ENCODE data around the gene LONP2.
A peak's percentile ranks its signal among the peaks of the same experiment; 100 is the strongest.
"Not testable (repeated sequence)": the region's sequence is repeated elsewhere in the genome, so short reads cannot be mapped to it uniquely, and the experiment has no call there.

Gene LONP2

GRCh38 chr16:48340054-48340453 lies 96.0 kb downstream of the LONP2 start:
- DNase-seq, result no peak

DNA sequence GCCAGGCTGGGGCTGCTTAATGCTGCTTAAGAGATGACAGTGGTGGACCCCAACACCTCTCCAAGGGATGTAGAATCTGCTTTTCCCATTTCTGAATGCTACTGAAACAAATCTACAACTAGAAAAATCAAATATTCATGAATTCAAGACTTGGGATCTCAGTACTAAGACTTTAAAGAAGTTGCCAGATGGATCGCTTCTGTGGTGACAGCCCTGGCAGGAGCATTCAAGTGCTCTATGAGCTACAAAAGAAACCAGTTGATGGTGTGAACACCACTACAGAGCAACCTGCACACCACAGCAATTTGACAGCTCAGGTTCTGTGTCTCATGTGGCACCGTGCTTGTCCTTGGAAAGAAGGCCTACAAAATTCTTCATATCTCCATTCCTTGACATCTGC lies 98.5 kb downstream of the LONP2 start:
- no peak for DNase-seq

DNA sequence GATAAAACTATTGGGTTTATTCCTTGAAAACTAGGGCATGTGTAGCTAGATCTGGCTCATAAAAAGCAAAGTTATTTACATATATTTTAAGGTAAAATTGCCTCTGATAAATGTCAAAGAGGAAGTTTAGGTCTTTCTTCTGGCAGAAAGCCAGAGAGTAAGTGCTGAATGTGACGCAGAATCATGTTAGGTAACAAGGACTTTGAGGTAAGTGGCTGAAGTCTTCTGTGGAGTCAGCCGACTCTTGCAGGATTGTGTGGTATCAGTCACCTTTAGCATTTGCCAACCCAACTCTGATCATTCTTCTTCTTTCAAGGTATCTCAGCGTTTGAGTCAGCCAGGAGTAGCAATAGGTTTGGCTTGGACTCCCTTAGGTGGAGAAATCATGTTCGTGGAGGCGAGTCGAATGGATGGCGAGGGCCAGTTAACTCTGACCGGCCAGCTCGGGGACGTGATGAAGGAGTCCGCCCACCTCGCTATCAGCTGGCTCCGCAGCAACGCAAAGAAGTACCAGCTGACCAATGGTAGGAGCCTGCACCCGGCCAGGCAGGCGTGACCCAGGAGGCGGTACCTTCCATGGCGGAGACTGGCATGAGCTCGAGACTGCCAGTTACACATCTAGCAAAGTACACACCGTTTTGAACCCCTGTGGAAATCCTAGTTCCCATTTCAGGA lies 103.2 kb downstream of the LONP2 start:
- no peak for DNase-seq

GRCh38 chr16:48347980-48348379 lies 103.9 kb downstream of the LONP2 start:
- no peak for DNase-seq

GRCh38 chr16:48350736-48351135 lies 106.6 kb downstream of the LONP2 start:
- peak; percentile 64 for DNase-seq

- DNase-seq, result no peak
Measured at GRCh38 chr16:48352648-48353390, 108.7 kb downstream of the LONP2 start.

DNA sequence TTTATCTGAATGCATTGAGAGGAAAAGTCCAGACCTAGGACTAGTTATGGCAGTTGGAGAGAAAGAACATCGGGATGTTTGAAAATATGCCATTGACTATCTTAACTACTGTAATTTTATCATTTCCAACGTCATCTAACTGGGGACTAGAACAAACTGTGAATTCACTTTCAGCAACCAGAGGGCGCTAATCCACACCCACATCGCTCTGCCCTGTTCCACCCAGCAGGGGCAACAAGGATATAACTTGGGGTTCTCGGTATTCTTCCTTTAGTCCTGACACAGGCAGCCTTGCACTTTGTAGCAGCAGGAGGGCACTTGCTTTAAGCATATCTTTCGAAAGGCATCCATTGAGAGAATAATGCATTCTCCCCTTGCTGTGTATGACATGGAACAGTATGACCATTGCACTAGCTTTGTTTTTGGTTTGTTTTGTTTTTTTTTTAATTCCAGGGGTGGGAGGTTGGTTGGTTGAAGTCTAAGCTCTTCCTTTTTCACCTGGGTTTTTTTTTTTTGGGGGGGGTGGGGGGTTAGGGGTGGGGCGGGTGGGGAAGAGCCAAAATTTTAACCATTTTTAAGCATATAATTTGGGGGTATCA lies 109.6 kb downstream of the LONP2 start:
- DNase-seq, result peak; percentile 77

DNA sequence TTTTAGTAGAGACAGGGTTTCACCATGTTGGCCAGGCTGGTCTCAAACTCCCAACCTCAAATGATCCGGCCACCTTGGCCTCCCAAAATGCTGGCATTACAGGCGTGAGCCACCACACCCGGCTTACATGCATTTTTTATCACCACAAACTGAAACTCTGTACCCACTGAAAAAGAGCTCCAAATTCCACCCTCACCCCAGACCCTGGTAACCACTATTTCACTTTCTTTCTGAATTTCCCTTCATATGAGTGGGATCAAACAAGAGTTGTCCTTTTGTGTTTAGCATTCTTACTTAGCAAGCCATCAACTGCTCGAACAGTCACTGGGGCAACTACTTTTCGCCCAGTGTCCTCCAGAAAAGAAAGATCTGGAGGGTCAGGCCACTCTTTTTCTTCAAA lies 110.3 kb downstream of the LONP2 start:
- not testable (repeated sequence) for DNase-seq

GRCh38 chr16:48354877-48355855 lies 111.1 kb downstream of the LONP2 start:
- DNase-seq, result no peak

DNA sequence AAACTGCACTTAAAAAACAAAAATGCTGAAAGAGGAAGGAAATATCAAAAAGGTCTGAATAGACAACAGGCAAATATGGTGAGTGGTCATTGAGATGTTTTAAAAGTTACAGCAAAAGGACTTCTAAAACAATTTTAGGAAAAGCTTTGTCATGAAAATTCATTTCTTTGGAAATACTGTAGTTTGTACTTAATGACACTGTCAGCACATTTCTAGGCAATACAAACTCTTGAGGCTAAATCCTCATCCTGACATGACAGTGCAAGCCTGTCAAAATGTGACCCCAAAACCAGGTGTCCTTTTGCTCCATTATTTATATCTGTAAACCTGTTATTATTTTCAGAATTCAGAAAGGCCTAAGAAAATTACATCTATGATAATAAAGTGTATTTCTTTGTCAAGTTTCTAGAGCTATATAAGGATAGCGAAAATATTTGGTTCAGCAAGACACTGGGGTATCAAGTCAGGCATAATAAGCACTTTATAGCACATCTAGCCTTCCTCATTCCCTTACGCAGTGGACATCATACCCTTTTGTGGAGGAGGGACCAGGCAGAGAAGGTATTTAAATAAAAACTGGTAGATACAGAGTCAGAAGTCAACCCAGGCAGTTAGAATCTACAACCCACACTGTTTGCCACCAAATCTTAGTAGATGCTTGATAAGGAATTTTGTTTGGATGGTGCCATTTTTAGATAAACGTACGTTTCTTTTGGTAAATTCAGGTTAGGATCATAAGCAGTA lies 112.7 kb downstream of the LONP2 start:
- DNase-seq, result no peak

GRCh38 chr16:48358419-48358818 lies 114.3 kb downstream of the LONP2 start:
- no peak for DNase-seq

- no peak for DNase-seq
Measured at GRCh38 chr16:48359983-48360382, 115.9 kb downstream of the LONP2 start.

DNA sequence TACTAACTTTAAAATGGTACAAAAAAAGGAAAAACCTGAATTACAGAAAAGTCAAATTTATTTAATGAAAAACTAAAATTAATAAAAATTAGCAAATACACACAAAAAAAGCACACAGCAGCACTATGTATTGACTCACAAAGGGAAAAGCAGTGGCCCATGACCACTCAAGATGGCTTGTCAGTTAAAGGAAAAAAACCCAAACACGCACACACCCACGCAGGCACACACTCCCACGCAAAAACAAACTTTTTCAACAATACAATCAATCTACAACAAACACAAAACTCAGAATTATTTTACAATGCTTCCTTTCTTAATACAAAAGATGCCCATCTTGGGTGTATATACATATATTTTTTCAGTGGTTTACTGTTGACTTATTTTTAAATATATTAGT lies 116.9 kb downstream of the LONP2 start:
- no peak for DNase-seq

DNA sequence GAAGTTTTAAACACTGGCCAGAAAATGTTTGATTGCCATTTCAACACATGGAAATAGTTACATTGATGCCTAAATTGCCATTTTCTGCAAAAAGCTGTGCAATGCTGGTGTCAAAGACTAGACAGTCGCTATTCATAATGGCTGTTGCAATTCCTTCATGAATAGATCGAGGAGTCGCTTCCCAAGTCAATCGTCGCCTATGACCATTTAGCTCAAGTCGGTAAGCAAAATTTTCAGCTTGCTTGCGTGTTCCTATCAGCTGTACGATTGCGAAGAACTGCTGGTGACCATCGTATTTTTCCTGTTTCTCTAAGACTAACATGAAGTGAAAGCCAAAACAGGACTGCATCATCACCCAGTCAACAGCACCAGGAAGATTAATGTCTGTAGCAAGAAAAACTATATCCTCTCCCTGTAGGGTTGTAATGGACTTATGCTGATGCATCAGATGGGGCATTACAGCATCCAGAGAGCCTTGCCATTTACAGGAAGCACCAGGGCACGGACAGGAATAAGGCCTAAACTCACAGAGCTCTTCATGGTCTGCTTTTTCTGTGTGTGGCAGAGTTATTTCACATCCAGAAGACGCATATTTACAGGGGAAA lies 117.5 kb downstream of the LONP2 start:
- no peak for DNase-seq

GRCh38 chr16:48365025-48365600 lies 121.0 kb downstream of the LONP2 start:
- DNase-seq, result no peak

DNA sequence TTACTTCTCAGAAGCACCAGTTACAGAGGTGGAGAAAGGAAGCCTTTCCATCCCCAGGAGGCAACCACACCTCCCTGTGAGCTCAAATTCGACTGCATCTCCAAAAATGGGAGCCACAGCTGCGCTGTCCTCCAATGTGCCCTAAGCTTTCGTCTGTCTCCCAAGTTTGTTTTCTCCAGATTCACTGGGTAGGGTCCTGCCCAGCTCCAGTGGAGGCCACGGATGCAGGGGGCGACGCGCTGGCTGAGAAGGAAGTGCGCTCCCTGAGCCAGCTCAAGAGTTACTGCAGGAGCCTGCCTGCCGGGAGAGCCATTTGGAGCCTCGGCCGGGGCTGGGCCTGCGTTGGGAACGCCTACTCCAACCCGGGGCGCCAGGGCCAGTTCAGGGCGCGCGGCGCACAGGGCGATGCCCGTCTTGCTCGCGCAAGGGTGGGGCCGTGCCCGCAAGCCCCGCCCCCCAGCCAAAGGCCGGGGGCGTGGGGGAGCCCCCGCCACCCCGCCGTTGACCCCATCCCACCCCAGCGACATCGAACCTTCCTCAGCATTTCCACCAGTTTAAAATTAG lies 121.6 kb downstream of the LONP2 start:
- DNase-seq, result peak; percentile 98

DNA sequence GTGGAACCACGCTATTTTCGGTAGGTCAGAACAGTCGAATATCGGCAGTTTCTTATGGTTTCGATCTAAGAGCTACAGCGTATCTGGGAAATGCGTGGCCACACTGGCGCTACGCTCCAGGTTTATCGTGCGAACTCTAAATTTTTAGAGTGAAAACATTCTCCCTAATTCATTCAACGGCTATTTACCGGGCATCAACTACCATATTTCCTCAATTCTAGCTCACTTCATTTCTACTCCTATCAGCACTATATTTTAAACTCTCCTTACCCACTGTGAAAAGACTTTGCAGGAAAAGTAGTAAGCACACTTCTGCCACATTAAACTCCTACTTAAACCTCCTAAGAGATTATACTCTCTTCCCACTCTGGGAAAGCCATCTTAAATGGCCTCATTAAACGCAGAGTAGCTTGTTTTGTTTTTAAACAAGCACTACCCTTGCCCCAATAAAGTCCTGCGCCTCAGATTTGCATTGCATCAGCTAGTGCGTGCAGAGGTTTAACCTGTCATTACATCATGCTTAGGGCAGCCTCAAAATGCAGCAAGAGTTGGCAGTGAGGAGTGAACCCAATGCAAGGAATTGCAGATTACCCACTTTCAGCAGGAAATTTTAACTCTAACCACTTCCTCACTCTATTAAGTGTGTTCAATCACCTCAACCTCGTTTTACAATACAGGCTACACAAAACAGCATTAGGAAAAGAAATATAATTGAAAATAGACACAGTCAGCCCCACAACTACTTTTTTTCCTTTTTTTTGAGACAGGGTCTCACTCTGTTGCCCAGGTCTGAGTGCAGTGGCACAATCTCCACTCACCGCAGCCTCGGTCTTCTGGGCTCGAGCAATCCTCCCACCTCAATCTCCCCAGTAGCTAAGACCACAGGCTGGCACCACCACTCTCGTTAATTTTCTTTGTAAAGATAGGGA lies 122.3 kb downstream of the LONP2 start:
- peak; percentile 84 for DNase-seq

DNA sequence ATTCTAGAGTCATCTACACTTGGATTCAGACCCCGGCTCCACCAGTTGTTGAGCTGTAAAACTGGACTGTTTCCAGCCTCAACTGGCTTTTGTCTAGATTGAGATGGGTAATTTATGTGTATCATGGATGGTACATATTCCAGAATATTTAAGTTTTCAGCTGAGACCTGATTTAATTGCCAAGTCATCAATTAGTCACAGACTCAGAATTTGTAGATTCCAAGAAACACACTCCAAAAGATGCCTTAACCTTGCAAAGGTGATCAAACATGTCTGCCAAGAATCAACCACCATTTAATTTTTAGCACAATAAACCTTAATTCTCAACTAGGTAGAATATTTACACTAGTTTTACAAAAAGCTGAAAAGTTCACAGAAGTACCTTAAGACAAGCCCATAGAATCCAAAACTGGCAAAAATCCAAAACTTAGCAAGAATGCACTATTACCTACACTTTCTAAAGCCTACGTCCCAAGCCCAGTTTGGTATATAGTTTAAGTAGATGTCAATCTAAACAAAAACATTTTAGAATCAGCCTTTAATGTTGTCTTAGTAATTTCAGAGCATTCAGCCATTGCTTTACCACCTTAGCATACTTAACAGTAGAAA lies 123.4 kb downstream of the LONP2 start:
- no peak for DNase-seq

DNA sequence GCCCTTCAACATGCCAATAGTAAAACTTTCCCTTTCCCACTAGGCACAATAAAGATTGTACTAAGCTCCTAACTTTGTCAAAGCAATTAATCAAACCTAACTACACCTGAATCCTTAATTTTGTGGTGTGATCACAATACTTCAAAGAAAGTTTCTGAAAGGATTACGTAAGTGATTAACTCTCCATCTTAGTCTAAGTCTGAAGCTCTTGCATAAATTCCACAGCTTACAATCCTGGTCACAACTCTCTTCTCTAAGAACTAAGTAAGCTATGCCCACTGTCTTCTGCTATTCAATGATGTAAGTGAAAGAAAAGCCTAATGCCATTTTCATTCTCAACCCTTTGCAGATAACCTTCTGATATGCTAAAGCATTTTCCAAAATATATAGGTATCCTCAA lies 125.7 kb downstream of the LONP2 start:
- no peak for DNase-seq
